HepG2 (cell line): ENCODE results near the gene AUP1. TPM values are rescaled to one million over a fixed set of nuclear protein-coding genes. Genes with fewer than 3 reads are reported as not detected.

Experiments
- BORCS8-MEF2B ChIP-seq: sonication (generic); formaldehyde crosslinking; IDR thresholded peaks from 2 replicates; pipeline ENCODE4 v1.8.0; 2022; ENCODE audit warnings: mild to moderate bottlenecking, missing genetic modification reagents
- KDM2A ChIP-seq: sonication (generic); formaldehyde crosslinking; IDR thresholded peaks from 2 replicates; pipeline ENCODE4 v1.4.0; 2020; ENCODE audit warnings: low read depth, missing genetic modification reagents, borderline replicate concordance
- MIER3 ChIP-seq: IDR thresholded peaks from 2 replicates; pipeline ENCODE4 v1.6.1; 2016; ENCODE audit warnings: missing compliant biosample characterization, borderline replicate concordance
- PHF8 ChIP-seq: sonication (generic); formaldehyde crosslinking; IDR thresholded peaks from 2 replicates; pipeline ENCODE4 v1.5.0; 2020; ENCODE audit warnings: missing genetic modification reagents
- SRY ChIP-seq: sonication (generic); formaldehyde crosslinking; IDR thresholded peaks from 2 replicates; pipeline ENCODE4 v1.8.0; 2022; ENCODE audit warnings: mild to moderate bottlenecking, missing genetic modification reagents
- THYN1 ChIP-seq: sonication (generic); formaldehyde crosslinking; IDR thresholded peaks from 2 replicates; pipeline ENCODE4 v1.8.1; 2023; ENCODE audit warnings: low read depth, mild to moderate bottlenecking, moderate library complexity, missing genetic modification reagents, borderline replicate concordance
- ZKSCAN8 ChIP-seq: IDR thresholded peaks from 2 replicates; pipeline ENCODE4 v1.6.1; 2016; ENCODE audit warnings: borderline replicate concordance, missing genetic modification reagents, missing compliant biosample characterization
- ZNF563 ChIP-seq: sonication (generic); formaldehyde crosslinking; IDR thresholded peaks from 2 replicates; pipeline ENCODE4 v1.8.0; 2022; ENCODE audit warnings: mild to moderate bottlenecking, moderate library complexity, missing genetic modification reagents
- ZNF589 ChIP-seq: sonication (generic); formaldehyde crosslinking; conservative IDR thresholded peaks from 2 replicates; pipeline ENCODE4 v1.8.0; 2022; ENCODE audit warnings: mild to moderate bottlenecking, moderate library complexity, missing genetic modification reagents
- ZNF660 ChIP-seq: sonication (generic); formaldehyde crosslinking; IDR thresholded peaks from 2 replicates; pipeline ENCODE4 v1.5.1; 2020; ENCODE audit warnings: mild to moderate bottlenecking, low read depth, missing genetic modification reagents, borderline replicate concordance
- ZNF670 ChIP-seq: sonication (generic); formaldehyde crosslinking; IDR thresholded peaks from 2 replicates; pipeline ENCODE4 v1.8.0; 2022; ENCODE audit warnings: mild to moderate bottlenecking, missing genetic modification reagents, borderline replicate concordance
- ZNF773 ChIP-seq: sonication (generic); formaldehyde crosslinking; IDR thresholded peaks from 2 replicates; pipeline ENCODE4 v1.4.0; 2020; ENCODE audit warnings: missing genetic modification reagents, borderline replicate concordance
- polyA plus RNA-seq, 8 experiments: library from polyadenylated mRNA; depleted of rRNA in 3 of 8; stranded (reverse) in 7 of 8; unstranded in 1 of 8; fragments of >200 nt; fragmentation: Illumina TruSeq in 4 of 8; extraction: Trizol in 4 of 8; gene quantifications; 2 replicates each; pipeline versions ENCODE4 v1.2.1 to v1.2.3, GENCODE V29; 2011 to 2016; ENCODE audit warnings: low read depth in 4 of 8, missing spikeins in 1 of 8, mixed read lengths in 1 of 8; ENCODE audit not compliant: insufficient read depth in 1 of 8
- total RNA-seq, 5 experiments: library from RNA; depleted of rRNA; stranded (reverse); fragments of >200 nt; fragmentation: Illumina TruSeq; extraction: Trizol; gene quantifications; 2 replicates each; pipeline ENCODE4 v1.2.3, GENCODE V29; 2016; ENCODE audit warnings: low read depth in 1 of 5
- TF ChIP-seq, protein P1 (sequence below): sonication (generic); formaldehyde crosslinking; IDR thresholded peaks from 2 replicates; pipeline ENCODE4 v1.4.0; 2020; ENCODE audit warnings: mild to moderate bottlenecking, missing genetic modification reagents
- TF ChIP-seq, protein P2 (sequence below): sonication (generic); formaldehyde crosslinking; IDR thresholded peaks from 2 replicates; pipeline ENCODE4 v1.4.0; 2020; ENCODE audit warnings: mild to moderate bottlenecking, missing genetic modification reagents
- TF ChIP-seq, protein P3 (sequence below): sonication (generic); formaldehyde crosslinking; IDR thresholded peaks from 2 replicates; pipeline ENCODE4 v1.9.0; 2022; ENCODE audit warnings: low read depth, missing genetic modification reagents
- TF ChIP-seq, protein P4 (sequence below): sonication (generic); formaldehyde crosslinking; IDR thresholded peaks from 2 replicates; pipeline ENCODE4 v1.8.0; 2022; ENCODE audit warnings: mild to moderate bottlenecking, missing genetic modification reagents, moderate library complexity
- TF ChIP-seq, protein P5 (sequence below): sonication (generic); formaldehyde crosslinking; IDR thresholded peaks from 2 replicates; pipeline ENCODE4 v1.5.1; 2020; ENCODE audit warnings: mild to moderate bottlenecking, missing genetic modification reagents
- TF ChIP-seq, protein P6 (sequence below): sonication (generic); formaldehyde crosslinking; IDR thresholded peaks from 2 replicates; pipeline ENCODE4 v1.4.0; 2020; ENCODE audit warnings: mild to moderate bottlenecking, missing genetic modification reagents

Gene AUP1
- total and polyA plus RNA-seq, 2 of the 13 experiments (the other 11 are each of a cell fraction or from before 2014, with no cell fraction given), result 174 to 267 TPM

DNA sequence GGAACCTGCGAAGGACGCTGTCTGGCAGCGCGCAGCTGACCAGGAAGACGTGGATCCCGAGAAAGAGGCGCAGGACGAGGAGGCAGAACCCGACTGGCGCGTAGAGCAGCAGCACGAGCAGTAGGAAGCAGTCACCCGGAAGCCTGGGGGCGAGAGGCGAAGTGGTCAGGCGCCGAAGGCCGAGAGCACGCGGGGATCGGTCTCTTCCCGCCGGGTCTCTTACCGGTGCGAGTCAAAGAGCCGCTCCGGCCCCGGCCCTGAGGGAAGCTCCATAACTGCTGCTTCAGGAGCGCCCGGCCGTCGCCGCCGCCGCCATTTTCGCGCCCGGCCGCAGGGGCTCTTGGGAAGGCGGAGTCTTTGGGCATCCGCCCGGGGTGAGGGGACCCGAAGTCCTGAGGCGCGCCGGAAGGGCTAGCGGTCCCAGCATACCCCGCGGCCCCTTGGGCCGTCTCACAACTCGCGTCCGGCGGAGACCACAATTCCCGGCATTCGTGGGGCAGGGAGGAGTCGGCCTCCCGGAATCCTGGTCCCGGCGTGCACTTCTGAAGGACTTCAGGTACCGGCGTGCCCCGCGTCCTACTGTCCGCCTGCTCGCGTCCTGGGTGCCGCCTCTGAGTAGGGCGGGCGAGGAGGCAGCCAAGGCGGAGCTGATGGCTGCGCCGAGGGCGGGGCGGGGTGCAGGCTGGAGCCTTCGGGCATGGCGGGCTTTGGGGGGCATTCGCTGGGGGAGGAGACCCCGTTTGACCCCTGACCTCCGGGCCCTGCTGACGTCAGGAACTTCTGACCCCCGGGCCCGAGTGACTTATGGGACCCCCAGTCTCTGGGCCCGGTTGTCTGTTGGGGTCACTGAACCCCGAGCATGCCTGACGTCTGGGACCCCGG lies at the start of gene AUP1, which contains the start of gene HTRA2 (continued):
- TF ChIP-seq, protein P1, sequence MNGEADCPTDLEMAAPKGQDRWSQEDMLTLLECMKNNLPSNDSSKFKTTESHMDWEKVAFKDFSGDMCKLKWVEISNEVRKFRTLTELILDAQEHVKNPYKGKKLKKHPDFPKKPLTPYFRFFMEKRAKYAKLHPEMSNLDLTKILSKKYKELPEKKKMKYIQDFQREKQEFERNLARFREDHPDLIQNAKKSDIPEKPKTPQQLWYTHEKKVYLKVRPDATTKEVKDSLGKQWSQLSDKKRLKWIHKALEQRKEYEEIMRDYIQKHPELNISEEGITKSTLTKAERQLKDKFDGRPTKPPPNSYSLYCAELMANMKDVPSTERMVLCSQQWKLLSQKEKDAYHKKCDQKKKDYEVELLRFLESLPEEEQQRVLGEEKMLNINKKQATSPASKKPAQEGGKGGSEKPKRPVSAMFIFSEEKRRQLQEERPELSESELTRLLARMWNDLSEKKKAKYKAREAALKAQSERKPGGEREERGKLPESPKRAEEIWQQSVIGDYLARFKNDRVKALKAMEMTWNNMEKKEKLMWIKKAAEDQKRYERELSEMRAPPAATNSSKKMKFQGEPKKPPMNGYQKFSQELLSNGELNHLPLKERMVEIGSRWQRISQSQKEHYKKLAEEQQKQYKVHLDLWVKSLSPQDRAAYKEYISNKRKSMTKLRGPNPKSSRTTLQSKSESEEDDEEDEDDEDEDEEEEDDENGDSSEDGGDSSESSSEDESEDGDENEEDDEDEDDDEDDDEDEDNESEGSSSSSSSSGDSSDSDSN (CRISPR knock-in tag), result peak; percentile 81; the same call in 1 of the 2 replicates
- peak; percentile 95 for TF ChIP-seq PHF8 (CRISPR knock-in tag)
- TF ChIP-seq, protein P2, sequence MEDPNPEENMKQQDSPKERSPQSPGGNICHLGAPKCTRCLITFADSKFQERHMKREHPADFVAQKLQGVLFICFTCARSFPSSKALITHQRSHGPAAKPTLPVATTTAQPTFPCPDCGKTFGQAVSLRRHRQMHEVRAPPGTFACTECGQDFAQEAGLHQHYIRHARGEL (CRISPR knock-in tag), result peak; percentile 88
- peak; percentile 92 for TF ChIP-seq MIER3 (CRISPR knock-in tag)
- no peak for TF ChIP-seq ZNF589 (CRISPR knock-in tag)
- TF ChIP-seq KDM2A (CRISPR knock-in tag), result peak; percentile 86; the same call in 1 of the 2 replicates
- no peak for TF ChIP-seq ZKSCAN8 (CRISPR knock-in tag)
- TF ChIP-seq, protein P3, sequence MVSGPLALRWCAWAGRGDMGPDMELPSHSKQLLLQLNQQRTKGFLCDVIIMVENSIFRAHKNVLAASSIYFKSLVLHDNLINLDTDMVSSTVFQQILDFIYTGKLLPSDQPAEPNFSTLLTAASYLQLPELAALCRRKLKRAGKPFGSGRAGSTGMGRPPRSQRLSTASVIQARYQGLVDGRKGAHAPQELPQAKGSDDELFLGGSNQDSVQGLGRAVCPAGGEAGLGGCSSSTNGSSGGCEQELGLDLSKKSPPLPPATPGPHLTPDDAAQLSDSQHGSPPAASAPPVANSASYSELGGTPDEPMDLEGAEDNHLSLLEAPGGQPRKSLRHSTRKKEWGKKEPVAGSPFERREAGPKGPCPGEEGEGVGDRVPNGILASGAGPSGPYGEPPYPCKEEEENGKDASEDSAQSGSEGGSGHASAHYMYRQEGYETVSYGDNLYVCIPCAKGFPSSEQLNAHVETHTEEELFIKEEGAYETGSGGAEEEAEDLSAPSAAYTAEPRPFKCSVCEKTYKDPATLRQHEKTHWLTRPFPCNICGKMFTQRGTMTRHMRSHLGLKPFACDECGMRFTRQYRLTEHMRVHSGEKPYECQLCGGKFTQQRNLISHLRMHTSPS (CRISPR knock-in tag), result peak; percentile 62
- no peak for TF ChIP-seq THYN1
- no peak for TF ChIP-seq ZNF773 (CRISPR knock-in tag)
- TF ChIP-seq ZNF563 (CRISPR knock-in tag), result peak; percentile 89
- TF ChIP-seq, protein P4, sequence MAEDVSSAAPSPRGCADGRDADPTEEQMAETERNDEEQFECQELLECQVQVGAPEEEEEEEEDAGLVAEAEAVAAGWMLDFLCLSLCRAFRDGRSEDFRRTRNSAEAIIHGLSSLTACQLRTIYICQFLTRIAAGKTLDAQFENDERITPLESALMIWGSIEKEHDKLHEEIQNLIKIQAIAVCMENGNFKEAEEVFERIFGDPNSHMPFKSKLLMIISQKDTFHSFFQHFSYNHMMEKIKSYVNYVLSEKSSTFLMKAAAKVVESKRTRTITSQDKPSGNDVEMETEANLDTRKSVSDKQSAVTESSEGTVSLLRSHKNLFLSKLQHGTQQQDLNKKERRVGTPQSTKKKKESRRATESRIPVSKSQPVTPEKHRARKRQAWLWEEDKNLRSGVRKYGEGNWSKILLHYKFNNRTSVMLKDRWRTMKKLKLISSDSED, result peak; percentile 42; the same call in 1 of the 2 replicates
- no peak for TF ChIP-seq ZNF670
- TF ChIP-seq BORCS8-MEF2B (CRISPR knock-in tag), result peak; percentile 71; the same call in 1 of the 2 replicates
- TF ChIP-seq ZNF660 (CRISPR knock-in tag), result peak; percentile 21; the same call in 1 of the 2 replicates
- TF ChIP-seq, protein P5, sequence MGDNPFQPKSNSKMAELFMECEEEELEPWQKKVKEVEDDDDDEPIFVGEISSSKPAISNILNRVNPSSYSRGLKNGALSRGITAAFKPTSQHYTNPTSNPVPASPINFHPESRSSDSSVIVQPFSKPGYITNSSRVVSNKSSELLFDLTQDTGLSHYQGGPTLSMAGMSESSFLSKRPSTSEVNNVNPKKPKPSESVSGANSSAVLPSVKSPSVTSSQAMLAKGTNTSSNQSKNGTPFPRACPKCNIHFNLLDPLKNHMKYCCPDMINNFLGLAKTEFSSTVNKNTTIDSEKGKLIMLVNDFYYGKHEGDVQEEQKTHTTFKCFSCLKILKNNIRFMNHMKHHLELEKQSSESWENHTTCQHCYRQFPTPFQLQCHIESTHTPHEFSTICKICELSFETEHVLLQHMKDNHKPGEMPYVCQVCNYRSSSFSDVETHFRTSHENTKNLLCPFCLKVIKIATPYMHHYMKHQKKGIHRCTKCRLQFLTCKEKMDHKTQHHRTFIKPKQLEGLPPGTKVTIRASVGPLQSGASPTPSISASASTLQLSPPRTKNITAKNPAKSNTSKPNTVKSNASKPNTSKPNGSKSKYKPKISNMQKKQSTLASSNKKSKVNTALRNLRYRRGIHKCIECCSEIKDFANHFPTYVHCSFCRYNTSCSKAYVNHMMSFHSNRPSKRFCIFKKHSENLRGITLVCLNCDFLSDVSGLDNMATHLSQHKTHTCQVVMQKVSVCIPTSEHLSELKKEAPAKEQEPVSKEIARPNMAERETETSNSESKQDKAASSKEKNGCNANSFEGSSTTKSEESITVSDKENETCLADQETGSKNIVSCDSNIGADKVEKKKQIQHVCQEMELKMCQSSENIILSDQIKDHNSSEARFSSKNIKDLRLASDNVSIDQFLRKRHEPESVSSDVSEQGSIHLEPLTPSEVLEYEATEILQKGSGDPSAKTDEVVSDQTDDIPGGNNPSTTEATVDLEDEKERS (CRISPR knock-in tag), result peak; percentile 50
- TF ChIP-seq SRY (CRISPR knock-in tag), result 0 out of 2 replicates have a peak, but pooled peaks have one; percentile 64
- TF ChIP-seq, protein P6, sequence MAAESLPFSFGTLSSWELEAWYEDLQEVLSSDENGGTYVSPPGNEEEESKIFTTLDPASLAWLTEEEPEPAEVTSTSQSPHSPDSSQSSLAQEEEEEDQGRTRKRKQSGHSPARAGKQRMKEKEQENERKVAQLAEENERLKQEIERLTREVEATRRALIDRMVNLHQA (CRISPR knock-in tag), result no peak
